ENCODE data around the gene SAMD7. TPM values are rescaled to one million over a fixed set of nuclear protein-coding genes. Genes with fewer than 3 reads are reported as not detected.

SAMD7 gene
- total and polyA plus RNA-seq, 9 of the 15 experiments (the other 6 are each of a cell fraction or from before 2014, with no cell fraction given) = not detected

DNA sequence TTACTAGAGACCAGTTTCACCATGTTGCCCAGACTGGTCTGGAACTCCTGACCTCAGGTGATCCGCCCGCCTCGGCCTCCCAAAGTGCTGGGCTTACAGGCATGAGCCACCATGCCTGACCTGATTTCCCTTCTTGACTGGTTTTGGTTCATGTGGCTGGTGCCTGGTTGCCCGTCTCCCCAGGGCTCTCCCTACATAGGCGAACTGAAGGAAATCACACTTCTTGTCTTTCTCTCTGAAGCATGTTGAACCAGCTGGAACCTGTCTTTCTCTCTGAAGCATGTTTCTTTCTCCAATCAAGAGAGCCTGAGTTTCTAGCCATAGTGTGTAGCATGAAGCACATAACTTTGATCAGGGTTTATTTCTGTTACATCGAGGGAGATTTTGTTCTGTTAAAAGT is 16.3 kb upstream of the SAMD7 start:
- no peaks in the 10 kb centered on the region for H3K36me3 ChIP-seq (ENCODE audit: control insufficient read depth, insufficient read depth, low read length)
- CTCF ChIA-PET (ENCODE audit: low intra/inter-chr PET ratio) = no interaction called here

DNA sequence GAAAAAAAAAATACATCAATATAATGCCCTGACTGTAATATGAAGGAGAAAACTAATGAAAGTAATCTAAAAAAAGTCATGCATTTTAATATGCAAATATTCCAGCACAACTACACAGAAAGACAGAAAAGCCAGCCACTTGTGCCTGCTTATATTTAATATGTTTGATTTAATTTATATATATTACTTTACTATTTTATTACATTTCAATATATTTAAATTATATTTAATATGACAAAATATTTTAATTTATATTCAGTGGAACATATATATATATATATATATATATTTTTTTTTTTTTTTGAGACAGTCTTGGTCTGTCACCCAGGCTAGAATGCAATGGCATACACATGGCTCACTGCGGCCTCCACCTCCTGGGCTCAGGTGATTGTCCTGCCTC is 14.1 kb upstream of the SAMD7 start:
- no peak overlapping the region for H3K4me2 ChIP-seq (ENCODE audit: insufficient read depth, low read length)
- H3K4me1 ChIP-seq (replicated peaks in 1 of 2; ENCODE audit: control insufficient read depth in 2 of 2, insufficient read depth in 2 of 2, low read length in 2 of 2) = no peaks in the 10 kb centered on the region; a peak in 1 of 5 replicates
- no peak for DNase-seq (ENCODE audit: extremely low read depth in 1 of 4, low spot score in 3 of 4)
- in situ Hi-C loops (cut with MboI) = no loop called here
- no peak for ATAC-seq
- H3K36me3 ChIP-seq (ENCODE audit: control insufficient read depth, insufficient read depth, low read length) = no peaks in the 10 kb centered on the region
- CTCF ChIA-PET (ENCODE audit: low intra/inter-chr PET ratio) = no interaction called here
- H3K27ac ChIP-seq (ENCODE audit: extremely low read depth, low read depth, low read length) = no peak overlapping the region
- H3K4me3 ChIP-seq = no peak overlapping the region
- POLR2A ChIA-PET = no interaction called here
- FAIRE-seq = no peak
- H3K27me3 ChIP-seq (ENCODE audit: control insufficient read depth in 2 of 2, insufficient read depth in 2 of 2, low read length in 2 of 2) = no peaks in the 10 kb centered on the region; a peak in 2 of 5 replicates
- peaks cover 9% of the 10 kb centered on the region for H3K9me3 ChIP-seq (replicated peaks; ENCODE audit: control insufficient read depth, insufficient read depth, low read depth, low read length)
- 77% methylated on average over 1 of the region's 1 CpG for WGBS (ENCODE audit: insufficient coverage, low coverage, missing lambda C conversion rate)
- BruUV-seq (replicated peaks) = no TSS peak
- no peak overlapping the region for H2AFZ ChIP-seq (ENCODE audit: low read depth, low read length)
- no peaks in the 10 kb centered on the region for H4K20me1 ChIP-seq (replicated peaks; ENCODE audit: control insufficient read depth, insufficient read depth, low read length)
- no peaks in the 10 kb centered on the region for H3K9me1 ChIP-seq (ENCODE audit: control insufficient read depth, insufficient read depth, low read length)
- H3K79me2 ChIP-seq (ENCODE audit: control insufficient read depth, insufficient read depth, low read length) = no peaks in the 10 kb centered on the region
- H3K9ac ChIP-seq (ENCODE audit: insufficient read depth in 1 of 2, low read depth in 2 of 2, low read length in 2 of 2) = no peak overlapping the region
- intact Hi-C loops (cut with micrococcal nuclease) = no loop called here
- TF ChIP-seq COPS2 (conservative IDR thresholded peaks at IDR 0.05) (no peak), SMARCA5 (IDR thresholded peaks at IDR 0.05) (no peak)
- TF ChIP-seq, protein P1, sequence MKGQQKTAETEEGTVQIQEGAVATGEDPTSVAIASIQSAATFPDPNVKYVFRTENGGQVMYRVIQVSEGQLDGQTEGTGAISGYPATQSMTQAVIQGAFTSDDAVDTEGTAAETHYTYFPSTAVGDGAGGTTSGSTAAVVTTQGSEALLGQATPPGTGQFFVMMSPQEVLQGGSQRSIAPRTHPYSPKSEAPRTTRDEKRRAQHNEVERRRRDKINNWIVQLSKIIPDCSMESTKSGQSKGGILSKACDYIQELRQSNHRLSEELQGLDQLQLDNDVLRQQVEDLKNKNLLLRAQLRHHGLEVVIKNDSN (CRISPR knock-in tag; IDR thresholded peaks at IDR 0.05) = no peak

More for the DNA sequence above, 16.3 kb upstream of the SAMD7 start:
- no peaks in the 10 kb centered on the region; a peak in 1 of 5 replicates for H3K4me1 ChIP-seq (replicated peaks in 1 of 2; ENCODE audit: control insufficient read depth in 2 of 2, insufficient read depth in 2 of 2, low read length in 2 of 2)
- H3K79me2 ChIP-seq (ENCODE audit: control insufficient read depth, insufficient read depth, low read length) = no peaks in the 10 kb centered on the region
- no peak overlapping the region for H3K27ac ChIP-seq (ENCODE audit: extremely low read depth, low read depth, low read length)
- no peak overlapping the region for H2AFZ ChIP-seq (ENCODE audit: low read depth, low read length)
- TF ChIP-seq ASH1L (IDR thresholded peaks at IDR 0.05; ENCODE audit: borderline replicate concordance, low read depth, partially characterized antibody) (no peak), EP400 (IDR thresholded peaks at IDR 0.05) (no peak), ARID1B (IDR thresholded peaks at IDR 0.05) (no peak), CBX8 (IDR thresholded peaks at IDR 0.05; ENCODE audit: borderline replicate concordance, extremely low read depth, low read depth, low read length, poor library complexity, severe bottlenecking) (no peak), ZNF76 (CRISPR knock-in tag; IDR thresholded peaks at IDR 0.05; ENCODE audit: borderline replicate concordance) (no peak), ZNF445 (CRISPR knock-in tag; IDR thresholded peaks at IDR 0.05; ENCODE audit: low read depth) (no peak)
- TF ChIP-seq, protein P2, sequence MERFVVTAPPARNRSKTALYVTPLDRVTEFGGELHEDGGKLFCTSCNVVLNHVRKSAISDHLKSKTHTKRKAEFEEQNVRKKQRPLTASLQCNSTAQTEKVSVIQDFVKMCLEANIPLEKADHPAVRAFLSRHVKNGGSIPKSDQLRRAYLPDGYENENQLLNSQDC (CRISPR knock-in tag; IDR thresholded peaks at IDR 0.05) = no peak
- no TSS peak for BruUV-seq (replicated peaks)
- H3K9me1 ChIP-seq (ENCODE audit: control insufficient read depth, insufficient read depth, low read length) = no peaks in the 10 kb centered on the region
- H3K27me3 ChIP-seq (ENCODE audit: control insufficient read depth in 2 of 2, insufficient read depth in 2 of 2, low read length in 2 of 2) = no peaks in the 10 kb centered on the region; a peak in 2 of 5 replicates
- H3K9ac ChIP-seq (ENCODE audit: insufficient read depth in 1 of 2, low read depth in 2 of 2, low read length in 2 of 2) = no peak overlapping the region
- no peak for FAIRE-seq
- ATAC-seq = no peak
- intact Hi-C loops (cut with micrococcal nuclease) (no loop called here), in situ Hi-C loops (cut with MboI) (no loop called here)
- H3K4me3 ChIP-seq = no peak overlapping the region
- no peaks in the 10 kb centered on the region for H3K9me3 ChIP-seq (replicated peaks; ENCODE audit: control insufficient read depth, insufficient read depth, low read depth, low read length)
- POLR2A ChIA-PET = no interaction called here
- DNase-seq (ENCODE audit: extremely low read depth in 1 of 4, low spot score in 3 of 4) = no peak
- WGBS (ENCODE audit: insufficient coverage, low coverage, missing lambda C conversion rate) = 41% methylated on average over 6 of the region's 6 CpGs
- no peak overlapping the region for H3K4me2 ChIP-seq (ENCODE audit: insufficient read depth, low read length)
- no peaks in the 10 kb centered on the region for H4K20me1 ChIP-seq (replicated peaks; ENCODE audit: control insufficient read depth, insufficient read depth, low read length)

Measured in K562 (cell line).